PC-3 (cell line): ENCODE results near the gene BDH1. TPM values are rescaled to one million over a fixed set of nuclear protein-coding genes. Genes with fewer than 3 reads are reported as not detected.

ENCODE experiments used
- ATAC-seq: fragments of 200-7000 bp; cut with Tn5 transposase; 2 replicates; pipeline ENCODE4 v1.9.1; 2020; ENCODE audit warnings: mild to moderate bottlenecking, moderate library complexity
- BruUV-seq: library from RNA; stranded (reverse); fragments of 400-500 nt; replicated peaks from 2 replicates; lab custom pipeline; 2021; lab: Mats Ljungman, UMichigan
- CTCF ChIA-PET: fragments of 300-600 bp; sonication (Branson Sonifier 250); formaldehyde crosslinking; loops from one replicate; lab custom pipeline; 2022; ENCODE audit warnings: antibody characterized with exemption; lab: Charles Lee
- POLR2A ChIA-PET: fragments of 300-600 bp; sonication (Branson Sonifier 250); formaldehyde crosslinking; loops from one replicate; lab custom pipeline; 2022; ENCODE audit warnings: antibody characterized with exemption; ENCODE audit not compliant: unreplicated experiment; lab: Charles Lee
- DNase-seq: peaks from one replicate; pipeline ENCODE4 v3.0.0-alpha.2; 2015
- H2AFZ ChIP-seq: fragments of 300-600 bp; sonication (generic); 2 replicates; pipeline ENCODE4 v1.6.0; 2016; ENCODE audit warnings: antibody characterized with exemption, low read length
- H3F3A ChIP-seq: fragments of 300-600 bp; sonication (generic); one replicate; pipeline ENCODE4 v1.6.0; 2017; ENCODE audit warnings: antibody characterized with exemption, low read length, control low read depth, mild to moderate bottlenecking; ENCODE audit not compliant: unreplicated experiment
- H3K27ac ChIP-seq: fragments of 300-600 bp; sonication (generic); 2 replicates; pipeline ENCODE4 v1.5.1; 2016; ENCODE audit warnings: mild to moderate bottlenecking, low read length
- H3K27me3 ChIP-seq: fragments of 300-600 bp; sonication (generic); 2 replicates; pipeline ENCODE4 v1.6.1; 2016; ENCODE audit warnings: low read length, mixed read lengths
- H3K36me3 ChIP-seq: fragments of 300-600 bp; sonication (generic); 2 replicates; pipeline ENCODE4 v1.6.1; 2016; ENCODE audit warnings: low read depth, mixed run types, low read length, mixed read lengths
- H3K4me1 ChIP-seq: fragments of 300-600 bp; sonication (generic); 2 replicates; pipeline ENCODE4 v1.5.1; 2016; ENCODE audit warnings: low read length; ENCODE audit not compliant: insufficient read depth
- H3K4me2 ChIP-seq: fragments of 300-600 bp; sonication (generic); 2 replicates; pipeline ENCODE4 v1.6.0; 2016; ENCODE audit warnings: low read length
- H3K4me3 ChIP-seq: fragments of 300-600 bp; sonication (generic); 2 replicates; pipeline ENCODE4 v1.5.1; 2016; ENCODE audit warnings: mild to moderate bottlenecking, low read length, mixed read lengths
- H3K79me2 ChIP-seq: fragments of 300-600 bp; sonication (generic); 2 replicates; pipeline ENCODE4 v1.6.1; 2017; ENCODE audit warnings: low read length, mixed read lengths
- H3K9ac ChIP-seq: fragments of 300-600 bp; sonication (generic); 2 replicates; pipeline ENCODE4 v1.6.0; 2016; ENCODE audit warnings: mild to moderate bottlenecking, low read length
- H3K9me2 ChIP-seq: fragments of 300-600 bp; sonication (generic); replicated peaks from 2 replicates; pipeline ENCODE4 v1.6.1; 2016; ENCODE audit warnings: mixed run types, low read length, mixed read lengths
- H3K9me3 ChIP-seq: fragments of 300-600 bp; sonication (generic); 2 replicates; pipeline ENCODE4 v1.6.1; 2016; ENCODE audit warnings: low read length, mixed read lengths
- H4K20me1 ChIP-seq: fragments of 300-600 bp; sonication (generic); 2 replicates; pipeline ENCODE4 v1.6.1; 2016; ENCODE audit warnings: low read length, mixed read lengths
- CTCF ChIP-seq: fragments of 300-600 bp; sonication (generic); conservative IDR thresholded peaks from 2 replicates; pipeline ENCODE4 v1.5.1; 2017; ENCODE audit warnings: antibody characterized with exemption, low read depth, mild to moderate bottlenecking, low read length
- EZH2 ChIP-seq: fragments of 300-600 bp; sonication (generic); IDR thresholded peaks from one replicate; pipeline ENCODE4 v1.6.1; 2017; ENCODE audit warnings: antibody characterized with exemption, mild to moderate bottlenecking, low read length; ENCODE audit not compliant: unreplicated experiment
- EZH2phosphoT487 ChIP-seq: fragments of 300-600 bp; sonication (generic); IDR thresholded peaks from 2 replicates; pipeline ENCODE4 v1.6.1; 2018; ENCODE audit warnings: mild to moderate bottlenecking, antibody characterized with exemption, low read length, borderline replicate concordance
- intact Hi-C: fragments of 100-400 bp; cut with micrococcal nuclease; formaldehyde crosslinking; loops from 2 replicates; pipeline ENCODE4 v1.9.0; 2023
- total RNA-seq: library from RNA; depleted of rRNA; stranded (reverse); fragments of >200 nt; gene quantifications from 2 replicates; pipeline ENCODE4 v1.2.3, GENCODE V29; 2014

The BDH1 gene
- total RNA-seq, 1 experiment from 2014 or later = 10.6 TPM

GRCh38 chr3:197593046-197593380 is 37.2 kb upstream of the BDH1 start:
- no peaks in the 10 kb centered on the region for H3K36me3 ChIP-seq
- no peak for ATAC-seq
- POLR2A ChIA-PET = interaction anchor here (0.6 kb wide), 1 partner anchor 12 kb away, joined by 3 read pairs; no protein-coding TSS in a partner anchor

GRCh38 chr3:197592361-197593045 is 36.7 kb upstream of the BDH1 start:
- DNase-seq = no peak
- no peak for ATAC-seq
- Histone ChIP-seq H3K4me2 (no peak overlapping the region), H4K20me1 (no peaks in the 10 kb centered on the region), H3K9ac (no peak overlapping the region), H3K9me3 (no peaks in the 10 kb centered on the region), H3F3A (no peaks in the 10 kb centered on the region), H2AFZ (no peak overlapping the region), H3K27me3 (no peaks in the 10 kb centered on the region), H3K4me3 (no peak overlapping the region), H3K79me2 (no peaks in the 10 kb centered on the region), H3K36me3 (no peaks in the 10 kb centered on the region), H3K27ac (no peak overlapping the region), H3K9me2 (no peaks in the 10 kb centered on the region), H3K4me1 (no peaks in the 10 kb centered on the region)
- TF ChIP-seq CTCF (no peak), EZH2phosphoT487 (no peak), EZH2 (no peak)
- BruUV-seq = no TSS peak
- ChIA-PET CTCF (no interaction called here), POLR2A (interaction anchor here (0.6 kb wide), 1 partner anchor 13 kb away, joined by 3 read pairs; no protein-coding TSS in a partner anchor)
- intact Hi-C loops = no loop called here

More at GRCh38 chr3:197593046-197593380, 37.2 kb upstream of the BDH1 start:
- Histone ChIP-seq H3K9ac (no peak overlapping the region), H3K4me2 (no peak overlapping the region), H3K9me3 (no peaks in the 10 kb centered on the region), H3K27ac (no peak overlapping the region), H3K4me1 (no peaks in the 10 kb centered on the region), H3K4me3 (no peak overlapping the region), H3K9me2 (no peaks in the 10 kb centered on the region), H4K20me1 (no peaks in the 10 kb centered on the region), H3K79me2 (no peaks in the 10 kb centered on the region), H2AFZ (no peak overlapping the region), H3K27me3 (no peaks in the 10 kb centered on the region), H3F3A (no peaks in the 10 kb centered on the region)
- no peak for TF ChIP-seq CTCF
- no peak for TF ChIP-seq EZH2
- no peak for TF ChIP-seq EZH2phosphoT487
- CTCF ChIA-PET = no interaction called here
- no peak for DNase-seq
- no TSS peak for BruUV-seq
- intact Hi-C loops = no loop called here

DNA sequence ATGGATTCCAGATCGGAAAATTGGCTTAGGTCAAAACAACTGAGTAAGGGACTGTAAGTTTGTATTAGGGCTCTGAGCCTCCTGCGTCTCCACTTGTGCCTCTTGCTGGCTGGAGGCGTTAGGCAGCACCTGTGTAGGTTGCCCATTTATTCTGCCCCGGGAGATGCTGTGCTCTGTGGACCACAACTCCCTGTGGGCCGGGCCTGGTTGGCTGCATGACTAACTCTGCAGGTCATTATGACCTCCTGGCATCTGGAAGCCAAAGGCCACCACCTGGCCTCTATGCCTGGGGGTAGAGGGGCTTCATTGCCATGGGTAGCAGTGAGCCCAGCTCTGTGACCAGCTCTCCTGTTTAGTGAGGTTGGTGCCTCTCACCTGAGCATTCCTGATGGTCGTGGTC is 36.0 kb upstream of the BDH1 start:
- Histone ChIP-seq H3K27ac (no peak overlapping the region), H3F3A (no peaks in the 10 kb centered on the region), H3K9me3 (no peaks in the 10 kb centered on the region), H2AFZ (no peak overlapping the region), H4K20me1 (no peaks in the 10 kb centered on the region), H3K79me2 (no peaks in the 10 kb centered on the region), H3K4me2 (no peak overlapping the region), H3K27me3 (no peaks in the 10 kb centered on the region), H3K4me1 (no peaks in the 10 kb centered on the region), H3K9me2 (no peaks in the 10 kb centered on the region), H3K4me3 (no peak overlapping the region), H3K9ac (no peak overlapping the region), H3K36me3 (no peaks in the 10 kb centered on the region)
- TF ChIP-seq EZH2 (no peak), CTCF (no peak), EZH2phosphoT487 (no peak)
- POLR2A ChIA-PET = no interaction called here
- intact Hi-C loops = no loop called here
- no peak for DNase-seq
- ATAC-seq = no peak
- BruUV-seq = no TSS peak
- CTCF ChIA-PET = no interaction called here
